T-helper 17 cell (primary cell): ENCODE results near the gene L3MBTL4. TPM values are rescaled to one million over a fixed set of nuclear protein-coding genes. Genes with fewer than 3 reads are reported as not detected.

Source experiments
- ATAC-seq: fragments of 150-1000 bp; cut with Tn5 transposase; 2 replicates; pipeline ENCODE4 v1.10.0; 2021; ENCODE audit warnings: mild to moderate bottlenecking, moderate library complexity
- DNase-seq, 3 donors: peaks; one replicate each; pipeline versions ENCODE4 v3.0.0 to v3.0.0-alpha.2; 2020 to 2021
- H3K9me3 ChIP-seq: one replicate; pipeline ENCODE4 v1.7.0; 2013; ENCODE audit warnings: low read length, mild to moderate bottlenecking; ENCODE audit not compliant: control insufficient read depth, poor library complexity, severe bottlenecking
- H3K27ac Mint-ChIP-seq: one replicate; pipeline ENCODE4 v1.8.0; 2022; ENCODE audit warnings: mild to moderate bottlenecking, moderate library complexity, mixed read lengths
- H3K27me3 Mint-ChIP-seq: one replicate; pipeline ENCODE4 v1.8.0; 2022; ENCODE audit warnings: mixed read lengths
- H3K36me3 Mint-ChIP-seq: one replicate; pipeline ENCODE4 v1.8.0; 2022; ENCODE audit warnings: low read depth, mixed read lengths
- H3K4me1 Mint-ChIP-seq: one replicate; pipeline ENCODE4 v1.8.0; 2022; ENCODE audit warnings: mild to moderate bottlenecking, mixed read lengths
- H3K4me3 Mint-ChIP-seq: one replicate; pipeline ENCODE4 v1.8.0; 2022; ENCODE audit warnings: mild to moderate bottlenecking, moderate library complexity, mixed read lengths
- total RNA-seq, 4 donors: library from RNA in 2 of 4; stranded (reverse) in 2 of 4; gene quantifications; one replicate each; pipeline ENCODE4 v1.2.3 and lab custom pipeline; 2022 to 2026

The L3MBTL4 gene
- total RNA-seq, 2 donors from 2014 or later, result 0.18 to 0.80 TPM

DNA sequence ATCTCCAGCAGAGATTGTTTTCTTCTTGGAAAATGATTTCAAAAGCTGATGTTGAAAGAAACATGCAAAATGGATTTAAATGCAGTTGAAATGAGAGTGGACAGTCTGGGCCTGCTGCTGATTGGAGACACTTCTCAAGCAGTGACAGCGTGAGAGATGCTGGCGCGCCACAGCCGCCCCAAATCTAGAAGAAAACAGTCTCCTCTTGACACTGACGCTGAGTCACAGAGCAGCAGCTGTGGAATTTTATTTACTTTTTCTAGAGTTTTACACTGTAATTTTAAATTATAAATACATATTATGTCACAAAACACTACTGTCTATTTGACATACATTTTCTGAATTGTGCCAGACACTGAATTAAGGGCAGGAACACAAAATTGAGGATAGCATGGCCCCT, 397.5 kb downstream of the L3MBTL4 start:
- Mint-ChIP-seq H3K4me1 (peaks cover 2% of the 10 kb centered on the region), H3K36me3 (no peaks in the 10 kb centered on the region), H3K4me3 (no peak overlapping the region), H3K27me3 (no peaks in the 10 kb centered on the region), H3K27ac (no peak overlapping the region)
- ATAC-seq, result no peak
- no peaks in the 10 kb centered on the region for H3K9me3 ChIP-seq
- no peak for DNase-seq

DNA sequence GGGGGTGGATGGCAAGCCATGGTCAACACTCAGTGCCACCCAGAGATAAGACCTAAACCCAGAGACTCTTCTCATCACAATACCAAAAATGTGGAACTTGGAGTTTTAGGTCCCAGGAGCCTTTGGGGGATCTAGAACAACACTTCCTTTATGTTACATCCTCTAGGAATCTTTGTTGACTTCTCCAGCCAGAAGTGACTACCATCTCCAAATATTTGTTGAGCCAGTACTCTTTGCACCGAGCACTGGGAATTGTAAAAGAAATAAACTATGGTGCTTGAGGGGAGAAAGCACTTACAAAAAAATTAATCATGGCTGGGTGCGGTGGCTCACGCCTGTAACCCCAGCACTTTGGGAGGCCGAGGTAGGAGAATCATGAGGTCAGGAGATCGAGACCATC, 399.3 kb downstream of the L3MBTL4 start:
- H3K9me3 ChIP-seq, result no peaks in the 10 kb centered on the region
- no peak overlapping the region for H3K4me3 Mint-ChIP-seq
- no peak overlapping the region for H3K27ac Mint-ChIP-seq
- no peaks in the 10 kb centered on the region for H3K27me3 Mint-ChIP-seq
- no peaks in the 10 kb centered on the region for H3K36me3 Mint-ChIP-seq
- H3K4me1 Mint-ChIP-seq, result no peaks in the 10 kb centered on the region
- ATAC-seq (no peak), DNase-seq (no peak)

- H3K9me3 ChIP-seq, result no peaks in the 10 kb centered on the region
- DNase-seq (no peak), ATAC-seq (no peak)
These were observed 401.4 kb downstream of the L3MBTL4 start for GRCh38 chr18:6013171-6013810.

GRCh38 chr18:6010921-6011320, 403.8 kb downstream of the L3MBTL4 start:
- no peaks in the 10 kb centered on the region for H3K9me3 ChIP-seq
- DNase-seq, result no peak
- no peak for ATAC-seq
- no peak overlapping the region for H3K27ac Mint-ChIP-seq
- no peaks in the 10 kb centered on the region for H3K4me1 Mint-ChIP-seq
- no peaks in the 10 kb centered on the region for H3K36me3 Mint-ChIP-seq
- H3K4me3 Mint-ChIP-seq, result no peak overlapping the region
- H3K27me3 Mint-ChIP-seq, result no peaks in the 10 kb centered on the region

More at GRCh38 chr18:6013171-6013810, 401.4 kb downstream of the L3MBTL4 start:
- no peaks in the 10 kb centered on the region for H3K27me3 Mint-ChIP-seq
- H3K36me3 Mint-ChIP-seq, result no peaks in the 10 kb centered on the region
- H3K4me3 Mint-ChIP-seq, result no peak overlapping the region
- no peaks in the 10 kb centered on the region for H3K4me1 Mint-ChIP-seq
- H3K27ac Mint-ChIP-seq, result no peak overlapping the region

DNA sequence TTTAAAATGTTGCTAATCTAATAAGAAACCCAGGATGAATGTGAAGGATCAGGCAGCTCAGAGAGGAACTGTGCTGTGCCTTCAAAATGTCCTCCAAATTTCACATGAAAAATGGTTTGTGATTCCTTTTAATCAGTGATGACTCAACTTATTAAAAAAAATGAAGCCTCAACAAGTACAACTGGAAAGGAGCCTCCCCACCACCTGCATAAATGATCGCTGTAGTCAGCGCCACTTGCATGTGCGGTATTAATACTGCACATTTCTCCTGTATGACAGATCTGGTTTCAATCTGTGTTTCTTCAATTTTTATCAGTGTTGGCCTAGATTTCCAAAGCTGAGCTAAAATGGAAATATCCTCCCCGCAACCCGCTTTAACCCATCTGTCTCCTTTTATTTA, 404.4 kb downstream of the L3MBTL4 start:
- H3K4me3 Mint-ChIP-seq, result no peak overlapping the region
- no peaks in the 10 kb centered on the region for H3K4me1 Mint-ChIP-seq
- DNase-seq (no peak), ATAC-seq (no peak)
- H3K9me3 ChIP-seq, result no peaks in the 10 kb centered on the region
- H3K27ac Mint-ChIP-seq, result no peak overlapping the region
- no peaks in the 10 kb centered on the region for H3K36me3 Mint-ChIP-seq
- no peaks in the 10 kb centered on the region for H3K27me3 Mint-ChIP-seq

DNA sequence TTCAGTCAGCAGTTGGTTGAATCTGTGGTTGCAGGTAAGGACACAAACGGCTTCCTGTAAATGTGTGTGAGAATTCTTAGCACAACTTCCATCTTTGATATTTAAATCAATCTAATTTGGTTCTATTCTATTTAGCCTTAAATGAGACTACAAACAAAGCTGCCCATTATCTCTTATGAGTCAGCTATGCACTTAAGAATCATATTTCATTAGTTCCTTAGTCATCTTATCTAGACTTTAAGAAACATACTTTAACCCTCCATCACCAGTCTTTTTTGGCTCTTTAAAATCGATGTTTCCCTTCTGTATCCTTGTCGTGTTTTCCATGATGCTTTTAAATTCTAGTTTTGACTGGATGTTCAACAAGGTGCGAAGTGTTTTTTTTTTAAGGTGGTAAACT, 405.0 kb downstream of the L3MBTL4 start:
- H3K4me3 Mint-ChIP-seq, result no peak overlapping the region
- ATAC-seq, result no peak
- no peaks in the 10 kb centered on the region for H3K9me3 ChIP-seq

DNA sequence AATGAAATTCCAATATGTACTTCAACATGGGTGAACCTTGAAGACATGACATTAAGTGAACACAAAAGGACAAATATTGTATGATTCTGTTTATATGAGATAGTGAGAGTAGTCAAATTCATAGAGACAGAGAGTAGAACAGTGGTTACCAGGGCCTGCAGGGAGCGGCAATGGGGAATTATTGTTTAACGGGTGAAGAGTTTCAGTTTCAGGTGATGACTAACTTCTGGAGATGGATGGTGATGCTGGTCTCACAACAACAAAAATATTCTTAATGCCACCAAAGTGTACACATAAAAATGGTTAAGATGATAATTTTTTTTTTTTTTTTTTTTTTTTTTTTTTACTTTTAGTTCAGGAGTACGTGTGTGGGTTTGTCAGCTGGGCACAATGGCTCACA, 410.0 kb downstream of the L3MBTL4 start:
- no peak for ATAC-seq
- H3K9me3 ChIP-seq, result no peaks in the 10 kb centered on the region
- Mint-ChIP-seq H3K27ac (no peak overlapping the region), H3K36me3 (no peaks in the 10 kb centered on the region), H3K4me1 (no peaks in the 10 kb centered on the region), H3K4me3 (no peak overlapping the region), H3K27me3 (no peaks in the 10 kb centered on the region)
- no peak for DNase-seq

More for the DNA sequence above, 405.0 kb downstream of the L3MBTL4 start:
- Mint-ChIP-seq H3K4me1 (no peaks in the 10 kb centered on the region), H3K36me3 (no peaks in the 10 kb centered on the region), H3K27me3 (no peaks in the 10 kb centered on the region), H3K27ac (no peak overlapping the region)
- DNase-seq, result no peak

DNA sequence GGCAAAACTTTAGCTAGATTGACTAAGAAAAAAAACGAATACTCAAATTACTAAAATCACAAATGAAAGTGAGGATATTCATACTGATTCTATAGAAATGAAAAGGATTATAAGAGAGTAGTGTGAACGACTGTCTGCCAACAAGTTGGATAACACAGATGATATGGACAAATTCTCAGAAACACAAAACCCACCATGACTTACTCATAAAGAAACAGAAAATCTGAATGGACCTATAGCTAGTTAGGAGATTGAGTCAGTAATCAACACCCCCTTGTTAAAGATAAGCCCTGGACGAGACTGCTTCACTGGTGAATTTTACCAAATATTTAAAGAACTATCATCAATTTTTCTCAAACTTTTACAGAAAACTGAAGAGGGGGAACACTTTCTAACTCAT, 410.6 kb downstream of the L3MBTL4 start:
- Mint-ChIP-seq H3K27ac (no peak overlapping the region), H3K27me3 (no peaks in the 10 kb centered on the region), H3K36me3 (no peaks in the 10 kb centered on the region), H3K4me1 (no peaks in the 10 kb centered on the region), H3K4me3 (no peak overlapping the region)
- no peak for DNase-seq
- no peak for ATAC-seq
- H3K9me3 ChIP-seq, result no peaks in the 10 kb centered on the region

- no peaks in the 10 kb centered on the region for H3K36me3 Mint-ChIP-seq
- DNase-seq, result no peak
- ATAC-seq, result no peak
- H3K4me1 Mint-ChIP-seq, result no peaks in the 10 kb centered on the region
- no peak overlapping the region for H3K27ac Mint-ChIP-seq
- no peaks in the 10 kb centered on the region for H3K9me3 ChIP-seq
- H3K27me3 Mint-ChIP-seq, result no peaks in the 10 kb centered on the region
- H3K4me3 Mint-ChIP-seq, result no peak overlapping the region
These were observed 412.8 kb downstream of the L3MBTL4 start for GRCh38 chr18:6001867-6002266.

- no peak for DNase-seq
- H3K36me3 Mint-ChIP-seq, result no peaks in the 10 kb centered on the region
- H3K4me3 Mint-ChIP-seq, result no peak overlapping the region
- no peaks in the 10 kb centered on the region for H3K9me3 ChIP-seq
- H3K27me3 Mint-ChIP-seq, result no peaks in the 10 kb centered on the region
- ATAC-seq, result no peak
- no peak overlapping the region for H3K27ac Mint-ChIP-seq
- H3K4me1 Mint-ChIP-seq, result no peaks in the 10 kb centered on the region
These were observed 415.8 kb downstream of the L3MBTL4 start for GRCh38 chr18:5998907-5999306.

GRCh38 chr18:5998166-5998881, 416.4 kb downstream of the L3MBTL4 start:
- no peak overlapping the region for H3K27ac Mint-ChIP-seq
- H3K9me3 ChIP-seq, result no peaks in the 10 kb centered on the region
- no peaks in the 10 kb centered on the region for H3K27me3 Mint-ChIP-seq
- H3K4me3 Mint-ChIP-seq, result no peak overlapping the region
- no peaks in the 10 kb centered on the region for H3K4me1 Mint-ChIP-seq
- H3K36me3 Mint-ChIP-seq, result no peaks in the 10 kb centered on the region
- DNase-seq (no peak), ATAC-seq (no peak)

GRCh38 chr18:5997361-5997760, 417.4 kb downstream of the L3MBTL4 start:
- no peak overlapping the region for H3K27ac Mint-ChIP-seq
- H3K4me1 Mint-ChIP-seq, result no peaks in the 10 kb centered on the region
- H3K27me3 Mint-ChIP-seq, result no peaks in the 10 kb centered on the region
- H3K4me3 Mint-ChIP-seq, result no peak overlapping the region
- no peak for DNase-seq
- no peak for ATAC-seq
- no peaks in the 10 kb centered on the region for H3K9me3 ChIP-seq
- H3K36me3 Mint-ChIP-seq, result no peaks in the 10 kb centered on the region

GRCh38 chr18:5995626-5996025, 419.1 kb downstream of the L3MBTL4 start:
- H3K9me3 ChIP-seq, result no peaks in the 10 kb centered on the region
- no peaks in the 10 kb centered on the region for H3K27me3 Mint-ChIP-seq

GRCh38 chr18:5993938-5994337, 420.8 kb downstream of the L3MBTL4 start:
- ATAC-seq, result no peak
- H3K9me3 ChIP-seq, result no peaks in the 10 kb centered on the region
- no peak for DNase-seq
- Mint-ChIP-seq H3K27ac (no peak overlapping the region), H3K4me3 (no peak overlapping the region), H3K36me3 (no peaks in the 10 kb centered on the region), H3K4me1 (no peaks in the 10 kb centered on the region), H3K27me3 (no peaks in the 10 kb centered on the region)

More at GRCh38 chr18:5995626-5996025, 419.1 kb downstream of the L3MBTL4 start:
- Mint-ChIP-seq H3K27ac (no peak overlapping the region), H3K4me1 (no peaks in the 10 kb centered on the region), H3K36me3 (no peaks in the 10 kb centered on the region), H3K4me3 (no peak overlapping the region)
- DNase-seq, result no peak
- ATAC-seq, result no peak
